H1 (cell line): ENCODE results near the gene NMRK2. TPM values are rescaled to one million over a fixed set of nuclear protein-coding genes. Genes with fewer than 3 reads are reported as not detected.
A peak's percentile ranks its signal among the peaks of the same experiment; 100 is the strongest.

Experiments
- ASH2L ChIP-seq: fragments of 200-600, 300-600 bp; sonication (generic); IDR thresholded peaks from one replicate; pipeline ENCODE4 v1.7.1; 2017; ENCODE audit warnings: low read length
- CHD1 ChIP-seq: IDR thresholded peaks from 2 replicates; pipeline ENCODE4 v1.6.1; 2012; ENCODE audit warnings: low read depth, low read length, improper control_type of control experiment
- E2F6 ChIP-seq: IDR thresholded peaks from 2 replicates; pipeline ENCODE4 v1.6.1; 2012; ENCODE audit warnings: inconsistent platforms
- EGR1 ChIP-seq: IDR thresholded peaks from 2 replicates; pipeline ENCODE4 v1.6.1; 2011; ENCODE audit warnings: low read depth, low read length, borderline replicate concordance
- EP300 ChIP-seq, 2 experiments: IDR thresholded peaks; 1 replicate in 1 of 2; 2 replicates in 1 of 2; pipeline ENCODE4 v1.6.1; 2011 to 2012; ENCODE audit warnings: low read depth in 2 of 2, low read length in 2 of 2, mild to moderate bottlenecking in 2 of 2, borderline replicate concordance in 1 of 2, inconsistent platforms in 1 of 2, moderate library complexity in 1 of 2
- FOSL1 ChIP-seq: IDR thresholded peaks from 2 replicates; pipeline ENCODE4 v1.6.1; 2011; ENCODE audit warnings: mild to moderate bottlenecking, low read depth, low read length, moderate library complexity; ENCODE audit not compliant: insufficient read depth
- GABPA ChIP-seq: IDR thresholded peaks from 2 replicates; pipeline ENCODE4 v1.6.1; 2011; ENCODE audit warnings: mild to moderate bottlenecking, low read length, moderate library complexity, borderline replicate concordance; ENCODE audit not compliant: insufficient read depth
- HDAC2 ChIP-seq, 2 experiments: fragments of 300-600 bp in 1 of 2; sonication (generic) in 1 of 2; IDR thresholded peaks; 2 replicates each; pipeline ENCODE4 v1.6.1; 2011 to 2012; ENCODE audit warnings: low read depth in 2 of 2, low read length in 2 of 2, mild to moderate bottlenecking in 2 of 2, moderate library complexity in 2 of 2, borderline replicate concordance in 1 of 2, inconsistent platforms in 1 of 2
- JUND ChIP-seq: IDR thresholded peaks from 2 replicates; pipeline ENCODE4 v1.6.1; 2011; ENCODE audit warnings: mild to moderate bottlenecking, improper control_type of control experiment, low read length
- KDM4A ChIP-seq: IDR thresholded peaks from one replicate; pipeline ENCODE4 v1.7.1; 2012; ENCODE audit warnings: low read depth, mild to moderate bottlenecking, moderate library complexity, low read length, inconsistent platforms; ENCODE audit not compliant: severe bottlenecking
- MAX ChIP-seq: IDR thresholded peaks from 2 replicates; pipeline ENCODE4 v1.6.1; 2012; ENCODE audit warnings: inconsistent platforms
- POLR2A ChIP-seq, 2 experiments: IDR thresholded peaks; 1 replicate in 1 of 2; 2 replicates in 1 of 2; pipeline ENCODE4 v1.6.1; 2011; ENCODE audit warnings: low read depth in 2 of 2, low read length in 2 of 2, mild to moderate bottlenecking in 2 of 2; ENCODE audit errors: control extremely low read depth in 1 of 2
- POLR2AphosphoS5 ChIP-seq: IDR thresholded peaks from 2 replicates; pipeline ENCODE4 v1.6.1; 2011; ENCODE audit warnings: low read depth, low read length
- SIN3A ChIP-seq, 2 experiments: IDR thresholded peaks in 1 of 2; conservative IDR thresholded peaks in 1 of 2; 2 replicates each; pipeline ENCODE4 v1.6.1; 2011 to 2012; ENCODE audit warnings: low read length in 2 of 2, improper control_type of control experiment in 1 of 2, low read depth in 1 of 2, mild to moderate bottlenecking in 1 of 2
- SP1 ChIP-seq: IDR thresholded peaks from 2 replicates; pipeline ENCODE4 v1.6.1; 2011; ENCODE audit warnings: low read depth, low read length
- SP4 ChIP-seq: IDR thresholded peaks from 2 replicates; pipeline ENCODE4 v1.6.1; 2012; ENCODE audit warnings: low read length, inconsistent platforms
- TAF7 ChIP-seq: optimal IDR thresholded peaks from 2 replicates; pipeline ENCODE3; 2011; ENCODE audit warnings: low read depth, mild to moderate bottlenecking, inconsistent platforms, low read length, moderate library complexity, borderline replicate concordance
- TBP ChIP-seq: IDR thresholded peaks from 2 replicates; pipeline ENCODE4 v1.6.1; 2011; ENCODE audit warnings: low read depth, low read length, improper control_type of control experiment
- TCF12 ChIP-seq: IDR thresholded peaks from 2 replicates; pipeline ENCODE4 v1.6.1; 2011; ENCODE audit warnings: low read depth, mild to moderate bottlenecking, low read length
- YY1 ChIP-seq: IDR thresholded peaks from 2 replicates; pipeline ENCODE4 v1.6.1; 2011; ENCODE audit warnings: low read depth, mild to moderate bottlenecking, low read length
- polyA plus RNA-seq, 7 experiments: library from polyadenylated mRNA; depleted of rRNA in 3 of 7; stranded (reverse) in 5 of 7; unstranded in 2 of 7; fragments of >200 nt in 5 of 7; fragments of 200-250 nt in 2 of 7; gene quantifications; 1 replicate in 5 of 7; 2 replicates in 1 of 7; 4 replicates in 1 of 7; pipeline versions ENCODE4 v1.2.1 to v1.2.3, GENCODE V29; 2011 to 2013; ENCODE audit warnings: missing spikeins in 2 of 7, mixed read lengths in 2 of 7
- total RNA-seq: library from RNA; stranded (reverse); fragmentation: NEBNext Ultra II Directional; extraction: Animal tissue kit (Norgen Biotek cat#: 25700); gene quantifications from 2 replicates; pipeline ENCODE4 v1.2.1, GENCODE V29; 2021

Gene NMRK2
- total and polyA plus RNA-seq, 2 of the 8 experiments (the other 6 are each of a cell fraction or from before 2014, with no cell fraction given), result 87.4 to 206 TPM

GRCh38 chr19:3932931-3933810, at the start of gene NMRK2 (continued):
- TF ChIP-seq GABPA (no peak), TBP (peak; percentile 33), POLR2A (IDR thresholded peaks at IDR 0.05; ENCODE audit: control extremely low read depth in 1 of 2, low read depth in 2 of 2, low read length in 2 of 2) (peak in 1 of 2 experiments; percentile 85; a peak in 2 of 3 replicates), SP1 (no peak; the same call in 1 of the 2 replicates), FOSL1 (no peak), CHD1 (no peak), SIN3A (conservative IDR thresholded peaks at IDR 0.05 in 1 of 2, IDR thresholded peaks at IDR 0.05 in 1 of 2; ENCODE audit: low read depth in 1 of 2, low read length in 2 of 2) (peak in 1 of 2 experiments; percentile 66; a peak in 1 of 4 replicates), YY1 (no peak; the same call in 1 of the 2 replicates), MAX (peak; percentile 20), KDM4A (peak; percentile 39), EGR1 (peak; percentile 72), TAF7 (peak; percentile 64), SP4 (0 out of 2 replicates have a peak, but pooled peaks have one; percentile 48), JUND (peak; percentile 37; the same call in 1 of the 2 replicates), E2F6 (peak; percentile 79), ASH2L (peak; percentile 82), EP300 (IDR thresholded peaks at IDR 0.05; ENCODE audit: borderline replicate concordance in 1 of 2, low read depth in 2 of 2, low read length in 2 of 2) (0 out of 3 replicates have a peak, but pooled peaks of 1 of the 2 experiments have one; percentile 19), POLR2AphosphoS5 (peak; percentile 38; the same call in 1 of the 2 replicates), TCF12 (0 out of 2 replicates have a peak, but pooled peaks have one; percentile 55), HDAC2 (IDR thresholded peaks at IDR 0.05; ENCODE audit: borderline replicate concordance in 1 of 2, low read depth in 2 of 2, low read length in 2 of 2) (0 out of 4 replicates have a peak, but pooled peaks have one; percentile 9 to 31)
